ENCODE results near the gene GALNT2. TPM values are rescaled to one million over a fixed set of nuclear protein-coding genes. Genes with fewer than 3 reads are reported as not detected.

GALNT2 gene
- total RNA-seq, 1 experiment from 2014 or later: 141 TPM

DNA sequence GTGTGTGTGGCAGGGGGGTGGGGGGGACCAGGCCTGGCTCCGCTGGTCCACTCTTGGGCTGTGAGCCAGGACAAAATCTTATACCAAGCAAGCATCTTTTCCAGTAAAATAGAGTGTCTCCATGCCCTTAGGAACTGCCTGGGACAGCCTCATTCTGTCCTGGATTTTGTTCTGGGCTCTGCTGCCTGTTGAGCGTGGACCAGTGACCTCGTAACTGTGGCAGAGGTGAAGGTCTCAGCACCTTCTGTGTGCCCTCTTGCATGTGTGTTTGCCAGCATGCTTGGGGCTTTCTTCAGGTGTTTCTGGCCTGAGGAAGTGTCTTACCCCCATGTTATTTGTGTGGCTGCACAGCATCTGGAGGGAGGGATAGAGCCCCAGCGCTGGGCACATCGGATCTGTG, 45.7 kb downstream of the GALNT2 start:
- CTCF ChIA-PET: no interaction called here
- Mint-ChIP-seq H3K4me1 (ENCODE audit: low read depth, unreplicated experiment) (peaks cover 30% of the 10 kb centered on the region), H3K4me3 (ENCODE audit: low read depth, unreplicated experiment) (no peak overlapping the region), H3K36me3 (ENCODE audit: insufficient read depth, unreplicated experiment) (peaks cover 12% of the 10 kb centered on the region), H3K27ac (ENCODE audit: unreplicated experiment) (no peak overlapping the region), H3K9me3 (ENCODE audit: low read depth, unreplicated experiment) (no peaks in the 10 kb centered on the region), H3K27me3 (ENCODE audit: unreplicated experiment) (no peaks in the 10 kb centered on the region)
- no peak for TF ChIP-seq CTCF (IDR thresholded peaks at IDR 0.05; ENCODE audit: unreplicated experiment)
- BruUV-seq (replicated peaks): no TSS peak
- DNase-seq: no peak
- intact Hi-C loops (cut with micrococcal nuclease; ENCODE audit: unreplicated experiment): loop anchor here (1.0 kb wide), 1 partner anchor 29 kb away; no protein-coding TSS in a partner anchor

DNA sequence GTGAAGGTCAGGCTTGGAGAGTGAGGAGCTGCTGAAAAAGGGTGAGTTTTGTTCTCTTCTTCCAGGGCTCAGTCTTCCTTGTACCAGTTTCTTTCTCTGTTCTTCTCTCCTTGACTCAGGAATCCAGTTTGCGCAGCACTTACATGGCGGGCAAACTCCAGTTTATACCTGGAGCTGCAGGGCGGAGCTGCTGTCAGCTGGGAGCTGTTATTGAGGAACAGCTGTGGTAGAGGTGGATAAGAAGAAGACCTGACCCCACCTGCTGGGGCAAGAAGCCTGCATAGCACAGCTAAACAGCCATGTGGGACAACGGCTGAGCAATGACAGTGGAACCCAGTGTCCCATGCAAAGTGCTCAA, 46.2 kb downstream of the GALNT2 start:
- H3K9me3 Mint-ChIP-seq (ENCODE audit: low read depth, unreplicated experiment): no peaks in the 10 kb centered on the region
- H3K4me1 Mint-ChIP-seq (ENCODE audit: low read depth, unreplicated experiment): peaks cover 27% of the 10 kb centered on the region
- peaks cover 12% of the 10 kb centered on the region for H3K36me3 Mint-ChIP-seq (ENCODE audit: insufficient read depth, unreplicated experiment)
- CTCF ChIA-PET: no interaction called here
- no TSS peak for BruUV-seq (replicated peaks)
- H3K27me3 Mint-ChIP-seq (ENCODE audit: unreplicated experiment): no peaks in the 10 kb centered on the region
- no peak overlapping the region for H3K4me3 Mint-ChIP-seq (ENCODE audit: low read depth, unreplicated experiment)
- no peak for TF ChIP-seq CTCF (IDR thresholded peaks at IDR 0.05; ENCODE audit: unreplicated experiment)
- H3K27ac Mint-ChIP-seq (ENCODE audit: unreplicated experiment): no peak overlapping the region
- intact Hi-C loops (cut with micrococcal nuclease; ENCODE audit: unreplicated experiment): loop anchor here (1.0 kb wide), 1 partner anchor 28 kb away; no protein-coding TSS in a partner anchor
- DNase-seq: no peak

DNA sequence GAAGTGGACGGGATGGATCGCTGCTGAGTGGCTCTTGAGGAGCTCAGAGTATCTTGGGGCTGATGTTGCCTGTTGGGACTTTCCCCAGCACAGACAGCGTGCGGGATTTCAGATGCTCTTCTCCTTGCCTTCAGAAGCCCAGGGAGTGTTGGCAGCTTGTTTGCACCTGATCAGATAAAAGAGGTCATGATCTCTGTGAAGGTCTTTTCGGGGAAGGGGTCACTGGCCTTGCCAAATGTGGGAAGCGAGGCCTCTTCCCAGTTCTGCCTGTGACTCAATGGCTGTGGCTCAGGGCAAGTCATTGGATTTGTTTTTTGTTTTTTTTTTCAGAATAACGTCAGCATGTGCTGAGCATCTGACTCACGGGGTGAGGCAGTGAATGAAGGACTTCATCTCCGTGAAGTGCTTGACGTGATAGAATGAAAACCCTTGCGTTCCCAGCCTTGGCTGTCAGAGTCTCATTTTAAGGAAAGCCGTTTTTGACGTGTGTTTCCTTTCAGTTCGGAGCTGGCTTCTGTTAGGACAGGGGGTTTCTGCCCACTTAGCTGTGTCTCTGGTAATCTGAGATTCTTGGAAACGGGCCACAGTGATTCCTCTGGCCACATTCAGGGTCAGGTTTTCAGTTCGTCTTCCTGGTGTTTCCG, 46.7 kb downstream of the GALNT2 start:
- DNase-seq: no peak
- peaks cover 12% of the 10 kb centered on the region for H3K36me3 Mint-ChIP-seq (ENCODE audit: insufficient read depth, unreplicated experiment)
- H3K27ac Mint-ChIP-seq (ENCODE audit: unreplicated experiment): no peak overlapping the region
- no peak overlapping the region for H3K4me3 Mint-ChIP-seq (ENCODE audit: low read depth, unreplicated experiment)
- CTCF ChIA-PET: no interaction called here
- H3K27me3 Mint-ChIP-seq (ENCODE audit: unreplicated experiment): no peaks in the 10 kb centered on the region
- H3K4me1 Mint-ChIP-seq (ENCODE audit: low read depth, unreplicated experiment): peaks cover 27% of the 10 kb centered on the region
- no TSS peak for BruUV-seq (replicated peaks)
- TF ChIP-seq CTCF (IDR thresholded peaks at IDR 0.05; ENCODE audit: unreplicated experiment): no peak
- intact Hi-C loops (cut with micrococcal nuclease; ENCODE audit: unreplicated experiment): loop anchor here (1.0 kb wide), 1 partner anchor 28 kb away; no protein-coding TSS in a partner anchor
- H3K9me3 Mint-ChIP-seq (ENCODE audit: low read depth, unreplicated experiment): no peaks in the 10 kb centered on the region

- TF ChIP-seq CTCF (IDR thresholded peaks at IDR 0.05; ENCODE audit: unreplicated experiment): no peak
- Mint-ChIP-seq H3K4me1 (ENCODE audit: low read depth, unreplicated experiment) (peaks cover 22% of the 10 kb centered on the region), H3K4me3 (ENCODE audit: low read depth, unreplicated experiment) (no peak overlapping the region), H3K9me3 (ENCODE audit: low read depth, unreplicated experiment) (no peaks in the 10 kb centered on the region), H3K36me3 (ENCODE audit: insufficient read depth, unreplicated experiment) (peaks cover 12% of the 10 kb centered on the region), H3K27ac (ENCODE audit: unreplicated experiment) (no peak overlapping the region), H3K27me3 (ENCODE audit: unreplicated experiment) (no peaks in the 10 kb centered on the region)
- CTCF ChIA-PET: no interaction called here
- intact Hi-C loops (cut with micrococcal nuclease; ENCODE audit: unreplicated experiment): no loop called here
- no peak for DNase-seq
- no TSS peak for BruUV-seq (replicated peaks)
Observed at GRCh38 chr1:230114237-230114651, 47.2 kb downstream of the GALNT2 start.

Data from Calu3 (cell line).